Neural progenitor cell (in vitro differentiated cells): Measurements from ENCODE around the gene GGTLC2. TPM values are rescaled to one million over a fixed set of nuclear protein-coding genes. Genes with fewer than 3 reads are reported as not detected.

Source experiments
- DNase-seq: peaks from one replicate; pipeline ENCODE4 v3.0.0-alpha.2; 2016; ENCODE audit warnings: low spot score
- H2AFZ ChIP-seq: fragments of 200-600 bp; sonication (generic); replicated peaks from 2 replicates; pipeline ENCODE4 v1.6.1; 2016; ENCODE audit warnings: antibody characterized with exemption
- H3F3A ChIP-seq: fragments of 200-600 bp; sonication (generic); 2 replicates; pipeline ENCODE4 v1.6.1; 2016; ENCODE audit warnings: antibody characterized with exemption, low read depth
- H3K27ac ChIP-seq: fragments of 200-600 bp; sonication (generic); 2 replicates; pipeline ENCODE4 v1.5.1; 2016; ENCODE audit warnings: mild to moderate bottlenecking
- H3K27me3 ChIP-seq: fragments of 200-600 bp; sonication (generic); 2 replicates; pipeline ENCODE4 v1.6.1; 2016; ENCODE audit warnings: mild to moderate bottlenecking, moderate library complexity
- H3K36me3 ChIP-seq: fragments of 200-600 bp; sonication (generic); 2 replicates; pipeline ENCODE4 v1.5.1; 2016
- H3K4me1 ChIP-seq: fragments of 200-600 bp; sonication (generic); 2 replicates; pipeline ENCODE4 v1.6.1; 2016; ENCODE audit warnings: mixed run types
- H3K4me2 ChIP-seq: fragments of 200-600 bp; sonication (generic); 2 replicates; pipeline ENCODE4 v1.6.1; 2016
- H3K4me3 ChIP-seq: fragments of 200-600 bp; sonication (generic); 2 replicates; pipeline ENCODE4 v1.5.1; 2016
- H3K79me2 ChIP-seq: fragments of 200-600 bp; sonication (generic); 2 replicates; pipeline ENCODE4 v1.6.1; 2016; ENCODE audit warnings: low read depth
- H3K9ac ChIP-seq: fragments of 200-600 bp; sonication (generic); 2 replicates; pipeline ENCODE4 v1.6.1; 2016
- H3K9me3 ChIP-seq: fragments of 200-600 bp; sonication (generic); 2 replicates; pipeline ENCODE4 v1.5.1; 2016; ENCODE audit warnings: low read depth
- H4K20me1 ChIP-seq: fragments of 200-600 bp; sonication (generic); 2 replicates; pipeline ENCODE4 v1.6.1; 2016; ENCODE audit warnings: low read depth
- H3K27ac Mint-ChIP-seq: 3 replicates; pipeline ENCODE4 v1.8.0; 2021; ENCODE audit warnings: mixed read lengths
- H3K27me3 Mint-ChIP-seq: 2 replicates; pipeline ENCODE4 v1.8.0; 2022; ENCODE audit warnings: low read depth, mild to moderate bottlenecking, inconsistent platforms, moderate library complexity, mixed read lengths; ENCODE audit not compliant: insufficient read depth
- H3K36me3 Mint-ChIP-seq: 3 replicates; pipeline ENCODE4 v1.8.0; 2021; ENCODE audit warnings: mixed read lengths
- H3K4me1 Mint-ChIP-seq: 3 replicates; pipeline ENCODE4 v1.8.0; 2021; ENCODE audit warnings: mixed read lengths
- H3K4me3 Mint-ChIP-seq: 3 replicates; pipeline ENCODE4 v1.8.0; 2021; ENCODE audit warnings: mild to moderate bottlenecking, moderate library complexity, mixed read lengths
- H3K9me3 Mint-ChIP-seq: 3 replicates; pipeline ENCODE4 v1.8.0; 2020; ENCODE audit warnings: mixed read lengths
- EZH2 ChIP-seq: fragments of 200-600 bp; sonication (generic); IDR thresholded peaks from 2 replicates; pipeline ENCODE4 v1.6.1; 2017; ENCODE audit warnings: antibody characterized with exemption, mild to moderate bottlenecking, moderate library complexity
- EZH2phosphoT487 ChIP-seq: fragments of 200-600 bp; sonication (generic); IDR thresholded peaks from 2 replicates; pipeline ENCODE4 v1.6.1; 2017; ENCODE audit warnings: antibody characterized with exemption
- small RNA-seq: library from RNA; depleted of rRNA; stranded (forward); fragments of <200 nt; gene quantifications from one replicate; pipeline ENCODE3, GENCODE V24; 2015
- total RNA-seq: library from RNA; depleted of rRNA; stranded (reverse); fragments of >200 nt; gene quantifications from 2 replicates; pipeline ENCODE4 v1.2.3, GENCODE V29; 2015; ENCODE audit warnings: low replicate concordance
- TF ChIP-seq, protein P1 (sequence below): fragments of 200-600 bp; sonication (generic); IDR thresholded peaks from 2 replicates; pipeline ENCODE4 v1.5.1; 2017; ENCODE audit warnings: antibody characterized with exemption, mild to moderate bottlenecking

GGTLC2 gene
- total RNA-seq, 1 donor from 2014 or later, result not detected

DNA sequence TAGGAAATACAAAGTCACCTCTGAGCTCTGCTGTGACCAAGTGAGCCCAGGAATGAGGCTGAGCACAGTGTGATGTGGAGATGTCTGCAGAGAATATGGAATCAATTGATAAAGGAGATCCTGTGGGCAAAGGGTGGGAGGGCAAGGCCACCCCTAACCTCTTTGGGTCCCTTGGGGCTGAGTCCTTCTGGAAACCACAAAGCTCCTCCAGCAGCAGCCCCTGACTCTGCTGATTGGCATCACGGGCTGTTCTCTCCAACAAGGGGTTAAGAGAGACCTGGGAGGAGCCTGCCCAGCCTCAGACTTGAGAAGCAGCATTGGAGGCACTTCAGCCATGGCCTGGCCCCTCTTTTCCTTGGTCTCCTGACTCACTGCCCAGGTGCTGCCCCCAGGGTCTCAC, 49.7 kb downstream of the GGTLC2 start:
- Histone ChIP-seq H3K4me3 (no peak overlapping the region), H3K36me3 (no peaks in the 10 kb centered on the region), H2AFZ (no peak overlapping the region), H3F3A (no peaks in the 10 kb centered on the region), H3K79me2 (no peaks in the 10 kb centered on the region), H3K27me3 (peaks cover 96% of the 10 kb centered on the region), H3K27ac (no peak overlapping the region), H3K4me2 (no peak overlapping the region), H3K9me3 (no peaks in the 10 kb centered on the region), H3K9ac (no peak overlapping the region), H4K20me1 (no peaks in the 10 kb centered on the region), H3K4me1 (no peaks in the 10 kb centered on the region)
- Mint-ChIP-seq H3K9me3 (no peaks in the 10 kb centered on the region), H3K27ac (no peak overlapping the region), H3K36me3 (no peaks in the 10 kb centered on the region), H3K27me3 (peaks cover 3% of the 10 kb centered on the region), H3K4me1 (peaks cover 4% of the 10 kb centered on the region), H3K4me3 (no peak overlapping the region)
- no peak for DNase-seq
- TF ChIP-seq EZH2 (no peak), EZH2phosphoT487 (no peak)
- TF ChIP-seq, protein P1, sequence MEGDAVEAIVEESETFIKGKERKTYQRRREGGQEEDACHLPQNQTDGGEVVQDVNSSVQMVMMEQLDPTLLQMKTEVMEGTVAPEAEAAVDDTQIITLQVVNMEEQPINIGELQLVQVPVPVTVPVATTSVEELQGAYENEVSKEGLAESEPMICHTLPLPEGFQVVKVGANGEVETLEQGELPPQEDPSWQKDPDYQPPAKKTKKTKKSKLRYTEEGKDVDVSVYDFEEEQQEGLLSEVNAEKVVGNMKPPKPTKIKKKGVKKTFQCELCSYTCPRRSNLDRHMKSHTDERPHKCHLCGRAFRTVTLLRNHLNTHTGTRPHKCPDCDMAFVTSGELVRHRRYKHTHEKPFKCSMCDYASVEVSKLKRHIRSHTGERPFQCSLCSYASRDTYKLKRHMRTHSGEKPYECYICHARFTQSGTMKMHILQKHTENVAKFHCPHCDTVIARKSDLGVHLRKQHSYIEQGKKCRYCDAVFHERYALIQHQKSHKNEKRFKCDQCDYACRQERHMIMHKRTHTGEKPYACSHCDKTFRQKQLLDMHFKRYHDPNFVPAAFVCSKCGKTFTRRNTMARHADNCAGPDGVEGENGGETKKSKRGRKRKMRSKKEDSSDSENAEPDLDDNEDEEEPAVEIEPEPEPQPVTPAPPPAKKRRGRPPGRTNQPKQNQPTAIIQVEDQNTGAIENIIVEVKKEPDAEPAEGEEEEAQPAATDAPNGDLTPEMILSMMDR, result no peak

DNA sequence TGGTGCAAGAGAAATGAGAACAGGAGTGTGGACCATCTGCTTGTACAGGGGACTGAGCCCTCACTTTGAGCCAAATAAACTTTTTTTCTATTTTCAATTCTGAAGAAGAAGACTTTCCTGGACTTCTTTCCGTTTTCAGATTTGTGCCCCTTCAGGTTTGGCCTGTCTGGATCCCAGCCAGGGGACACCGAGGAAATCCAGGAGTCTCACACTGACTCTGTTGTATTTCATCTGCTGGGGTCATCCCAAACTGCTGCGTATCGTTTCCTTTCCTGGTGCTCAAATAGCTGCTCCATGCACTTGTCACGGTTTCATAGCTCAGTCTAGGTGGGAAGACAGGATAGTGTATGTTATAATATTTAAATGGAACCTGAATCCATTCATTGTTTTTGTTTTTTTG, 51.7 kb downstream of the GGTLC2 start:
- no peak overlapping the region for H3K4me3 Mint-ChIP-seq
- H3F3A ChIP-seq, result no peaks in the 10 kb centered on the region
- TF ChIP-seq EZH2, result no peak
- TF ChIP-seq EZH2phosphoT487, result no peak
- TF ChIP-seq, protein P1, result no peak
- H3K9ac ChIP-seq, result no peak overlapping the region
- H3K9me3 ChIP-seq, result no peaks in the 10 kb centered on the region
- DNase-seq, result no peak
- H3K27me3 ChIP-seq, result peaks cover 96% of the 10 kb centered on the region
- H3K4me2 ChIP-seq, result no peak overlapping the region
- no peak overlapping the region for H2AFZ ChIP-seq
- no peaks in the 10 kb centered on the region for H3K36me3 Mint-ChIP-seq
- no peaks in the 10 kb centered on the region for H3K79me2 ChIP-seq
- H3K27ac Mint-ChIP-seq, result no peak overlapping the region
- no peaks in the 10 kb centered on the region for H3K9me3 Mint-ChIP-seq
- no peak overlapping the region for H3K27ac ChIP-seq
- H3K4me1 Mint-ChIP-seq, result peaks cover 4% of the 10 kb centered on the region
- no peak overlapping the region for H3K4me3 ChIP-seq
- no peaks in the 10 kb centered on the region for H3K36me3 ChIP-seq
- H4K20me1 ChIP-seq, result no peaks in the 10 kb centered on the region
- H3K27me3 Mint-ChIP-seq, result peaks cover 3% of the 10 kb centered on the region
- H3K4me1 ChIP-seq, result no peaks in the 10 kb centered on the region

Small RNA genes within 50 kb of the gene (small RNA-seq; reads per million reads assigned to genes)
- gene AC244250.2, result not detected
- not detected for gene IGLV3-29
- gene IGLVVI-25-1, result not detected

Other genes starting within 250 kb of the GGTLC2 start
- gene ZNF280B, start 135.9 kb upstream of the GGTLC2 start, total RNA-seq, result 10.4 and 14.2 TPM in 2 replicates
- gene ZNF280A, start 124.3 kb upstream of the GGTLC2 start, total RNA-seq, result 2.4 and 3.7 TPM in 2 replicates
- not detected in 2 replicates for gene PRAME, start 85.3 kb upstream of the GGTLC2 start, total RNA-seq
- not detected in 2 replicates for gene IGLL5, start 243.2 kb downstream of the GGTLC2 start, total RNA-seq